OCI-LY3 (cell line): ENCODE results near the gene MB21D2.

Source experiments
- CTCF ChIP-seq: fragments of 200-600, 300-600 bp; sonication (generic); IDR thresholded peaks from 2 replicates; pipeline ENCODE4 v1.5.1; 2014; ENCODE audit warnings: antibody characterized with exemption, low read length, low read depth
- EZH2phosphoT487 ChIP-seq: fragments of 200-600 bp; shearing (Covaris generic); IDR thresholded peaks from 2 replicates; pipeline ENCODE4 v1.6.1; 2018; ENCODE audit warnings: antibody characterized with exemption, mixed run types, low read depth

- TF ChIP-seq CTCF (no peak), EZH2phosphoT487 (no peak)
These were observed 113.2 kb downstream of the MB21D2 start for GRCh38 chr3:192804502-192804901.
